Measurements from ENCODE around the gene MB. TPM values are rescaled to one million over a fixed set of nuclear protein-coding genes. Genes with fewer than 3 reads are reported as not detected.

The MB gene
- total RNA-seq, 3 donors from 2014 or later: 0.48 to 13.1 (median 10.0) TPM

GRCh38 chr22:35564975-35565867 is 51.9 kb downstream of the MB start:
- intact Hi-C loops (cut with DNase I; ENCODE audit: low total_unique reads): no loop called here
- no peak overlapping the region for H3K27ac ChIP-seq

DNA sequence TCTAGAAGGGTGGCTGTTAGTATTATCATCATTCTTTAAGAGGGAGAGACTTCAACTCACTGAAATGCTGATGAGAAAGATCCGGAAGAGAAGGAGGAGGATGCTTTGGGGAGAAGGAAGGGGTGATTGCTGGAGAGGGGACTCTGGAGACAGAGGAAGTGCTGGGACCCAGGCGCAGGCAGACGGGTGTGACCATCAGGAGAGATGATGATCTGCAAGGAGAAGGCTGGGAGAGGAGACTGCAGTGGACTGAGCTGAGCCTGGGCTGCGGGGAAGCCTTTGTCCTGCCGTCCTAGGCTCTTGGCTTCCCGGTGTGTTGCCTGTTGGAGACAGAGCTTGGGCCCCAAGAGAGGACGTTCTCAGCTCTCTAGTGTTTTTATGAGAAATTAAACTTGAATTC is 53.9 kb downstream of the MB start:
- no peak for DNase-seq (ENCODE audit: low spot score in 2 of 2)
- Histone ChIP-seq H3K9me3 (no peaks in the 10 kb centered on the region), H3K4me1 (peaks cover 5 to 7% of the 10 kb centered on the region in 2 donors), H3K27ac (no peak overlapping the region), H3K4me3 (no peak overlapping the region), H3K27me3 (no peaks in the 10 kb centered on the region), H3K36me3 (no peaks in the 10 kb centered on the region)
- TF ChIP-seq POLR2AphosphoS5 (IDR thresholded peaks at IDR 0.05) (no peak), POLR2A (IDR thresholded peaks at IDR 0.05) (no peak)
- TF ChIP-seq, protein P1, sequence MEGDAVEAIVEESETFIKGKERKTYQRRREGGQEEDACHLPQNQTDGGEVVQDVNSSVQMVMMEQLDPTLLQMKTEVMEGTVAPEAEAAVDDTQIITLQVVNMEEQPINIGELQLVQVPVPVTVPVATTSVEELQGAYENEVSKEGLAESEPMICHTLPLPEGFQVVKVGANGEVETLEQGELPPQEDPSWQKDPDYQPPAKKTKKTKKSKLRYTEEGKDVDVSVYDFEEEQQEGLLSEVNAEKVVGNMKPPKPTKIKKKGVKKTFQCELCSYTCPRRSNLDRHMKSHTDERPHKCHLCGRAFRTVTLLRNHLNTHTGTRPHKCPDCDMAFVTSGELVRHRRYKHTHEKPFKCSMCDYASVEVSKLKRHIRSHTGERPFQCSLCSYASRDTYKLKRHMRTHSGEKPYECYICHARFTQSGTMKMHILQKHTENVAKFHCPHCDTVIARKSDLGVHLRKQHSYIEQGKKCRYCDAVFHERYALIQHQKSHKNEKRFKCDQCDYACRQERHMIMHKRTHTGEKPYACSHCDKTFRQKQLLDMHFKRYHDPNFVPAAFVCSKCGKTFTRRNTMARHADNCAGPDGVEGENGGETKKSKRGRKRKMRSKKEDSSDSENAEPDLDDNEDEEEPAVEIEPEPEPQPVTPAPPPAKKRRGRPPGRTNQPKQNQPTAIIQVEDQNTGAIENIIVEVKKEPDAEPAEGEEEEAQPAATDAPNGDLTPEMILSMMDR (IDR thresholded peaks at IDR 0.05): no peak
- intact Hi-C loops (cut with DNase I; ENCODE audit: low total_unique reads): no loop called here

More at GRCh38 chr22:35564975-35565867, 51.9 kb downstream of the MB start:
- H3K36me3 ChIP-seq: no peaks in the 10 kb centered on the region
- DNase-seq (ENCODE audit: low spot score in 2 of 2): no peak
- H3K4me1 ChIP-seq: peaks cover 5 to 7% of the 10 kb centered on the region in 2 donors
- TF ChIP-seq POLR2AphosphoS5 (IDR thresholded peaks at IDR 0.05) (no peak), POLR2A (IDR thresholded peaks at IDR 0.05) (no peak)
- TF ChIP-seq, protein P1 (IDR thresholded peaks at IDR 0.05): no peak
- no peaks in the 10 kb centered on the region for H3K27me3 ChIP-seq
- no peaks in the 10 kb centered on the region for H3K9me3 ChIP-seq
- no peak overlapping the region for H3K4me3 ChIP-seq

DNA sequence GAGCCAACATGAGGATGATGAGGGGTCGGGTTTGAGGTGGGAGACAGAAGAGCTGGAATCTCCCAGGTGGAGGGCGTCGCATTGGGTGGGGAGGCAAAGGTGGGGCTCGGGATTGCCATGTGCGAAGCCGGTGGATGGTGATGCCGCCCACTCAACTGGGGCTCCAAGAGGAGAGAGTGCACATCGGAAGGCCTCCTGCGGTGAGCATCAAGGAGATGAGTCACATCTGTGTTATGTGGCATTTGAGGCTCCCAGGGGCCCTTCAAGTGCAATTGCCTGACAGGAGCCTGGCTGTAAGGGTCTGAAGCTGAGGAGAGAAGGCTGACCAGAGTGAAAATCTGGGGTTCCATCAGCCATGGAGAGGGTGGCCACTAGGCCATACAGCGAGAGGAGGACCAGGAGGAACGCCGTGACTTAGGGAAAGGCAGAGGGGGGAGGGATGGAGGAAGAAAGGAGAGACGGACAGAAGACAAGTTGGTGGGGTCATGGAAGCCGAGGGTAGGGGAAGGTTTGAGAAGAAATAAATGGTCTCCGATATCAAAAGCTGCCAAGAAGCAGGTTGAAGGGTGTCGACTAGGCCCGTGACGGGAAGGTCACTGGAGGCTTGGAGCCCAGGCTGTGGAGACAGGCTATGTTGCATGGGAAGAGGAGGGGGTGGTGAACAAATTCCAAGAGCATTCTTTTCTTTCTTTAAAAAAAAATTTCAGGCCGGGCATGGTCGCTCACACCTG is 55.2 kb downstream of the MB start:
- Histone ChIP-seq H3K27me3 (no peaks in the 10 kb centered on the region), H3K36me3 (no peaks in the 10 kb centered on the region), H3K4me1 (peaks cover 5 to 7% of the 10 kb centered on the region in 2 donors), H3K27ac (no peak overlapping the region), H3K9me3 (no peaks in the 10 kb centered on the region), H3K4me3 (no peak overlapping the region)
- no peak for DNase-seq (ENCODE audit: low spot score in 2 of 2)
- intact Hi-C loops (cut with DNase I; ENCODE audit: low total_unique reads): no loop called here
- TF ChIP-seq POLR2A (IDR thresholded peaks at IDR 0.05) (no peak), POLR2AphosphoS5 (IDR thresholded peaks at IDR 0.05) (no peak)
- TF ChIP-seq, protein P1 (IDR thresholded peaks at IDR 0.05): no peak

DNA sequence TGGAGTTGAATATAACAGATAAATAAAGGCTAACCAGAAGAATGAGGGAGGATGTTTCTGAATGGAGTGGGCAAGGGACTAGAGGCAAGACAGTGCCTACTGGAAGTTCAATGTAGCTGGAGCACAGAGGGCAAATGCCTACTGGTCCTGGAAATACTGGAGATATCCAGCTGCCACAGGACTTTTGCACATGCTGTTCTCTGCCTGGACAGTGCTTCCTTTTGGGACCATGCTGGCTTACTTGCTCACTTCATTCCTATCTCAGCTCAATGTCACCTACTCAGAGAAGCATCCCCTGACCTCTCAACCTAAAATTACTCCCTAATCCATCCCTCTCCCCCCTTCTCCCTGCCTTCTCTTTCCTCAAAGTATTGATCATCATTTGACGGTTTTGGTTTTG is 56.3 kb downstream of the MB start:
- Histone ChIP-seq H3K9me3 (no peaks in the 10 kb centered on the region), H3K27ac (no peak overlapping the region), H3K4me1 (peaks cover 5 to 7% of the 10 kb centered on the region in 2 donors), H3K4me3 (no peak overlapping the region), H3K27me3 (no peaks in the 10 kb centered on the region), H3K36me3 (no peaks in the 10 kb centered on the region)
- intact Hi-C loops (cut with DNase I; ENCODE audit: low total_unique reads): no loop called here
- TF ChIP-seq, protein P1 (IDR thresholded peaks at IDR 0.05): no peak
- TF ChIP-seq POLR2AphosphoS5 (IDR thresholded peaks at IDR 0.05) (no peak), POLR2A (IDR thresholded peaks at IDR 0.05) (no peak)
- DNase-seq (ENCODE audit: low spot score in 2 of 2): no peak

DNA sequence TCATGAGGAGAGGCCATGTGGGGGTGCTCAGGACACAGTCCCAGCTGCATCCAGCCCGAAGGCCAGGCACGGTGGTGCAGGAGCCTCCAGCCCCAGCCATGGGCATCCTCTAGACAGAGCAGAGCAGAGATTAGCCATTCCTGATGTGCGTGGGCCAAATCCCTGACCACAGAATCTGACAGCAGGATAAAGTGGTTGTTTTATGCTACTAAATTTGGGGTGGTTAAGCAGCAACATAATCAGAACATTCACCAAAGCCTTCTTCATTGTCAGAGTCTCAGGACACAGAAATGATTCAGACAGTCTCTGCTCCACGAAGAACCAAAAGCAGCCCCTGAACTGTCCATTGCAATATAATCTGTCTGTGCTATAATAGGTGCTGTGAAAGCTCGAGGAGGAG is 56.8 kb downstream of the MB start:
- DNase-seq (ENCODE audit: low spot score in 2 of 2): no peak
- no peaks in the 10 kb centered on the region for H3K27me3 ChIP-seq
- intact Hi-C loops (cut with DNase I; ENCODE audit: low total_unique reads): no loop called here
- TF ChIP-seq POLR2AphosphoS5 (IDR thresholded peaks at IDR 0.05) (no peak), POLR2A (IDR thresholded peaks at IDR 0.05) (no peak)
- TF ChIP-seq, protein P1 (IDR thresholded peaks at IDR 0.05): no peak
- no peaks in the 10 kb centered on the region for H3K36me3 ChIP-seq
- no peak overlapping the region for H3K27ac ChIP-seq
- peaks cover 2 to 5% of the 10 kb centered on the region in 2 donors for H3K4me1 ChIP-seq
- no peaks in the 10 kb centered on the region for H3K9me3 ChIP-seq
- H3K4me3 ChIP-seq: no peak overlapping the region

Measured in breast epithelium (tissue), 4 donors.